Measurements from ENCODE around the gene MGME1.

Gene MGME1

GRCh38 chr20:18030020-18030419, 61.2 kb downstream of the MGME1 start:
- Histone ChIP-seq H3K79me2 (no peaks in the 10 kb centered on the region), H3K27me3 (ENCODE audit: control insufficient read depth, insufficient read depth, low read length) (no peaks in the 10 kb centered on the region), H3K4me3 (ENCODE audit: low read depth, low read length) (no peak overlapping the region), H3K9ac (no peak overlapping the region), H2AFZ (no peak overlapping the region), H3K36me3 (ENCODE audit: control insufficient read depth, insufficient read depth, low read length) (no peaks in the 10 kb centered on the region), H3K4me2 (ENCODE audit: low read length) (no peak overlapping the region), H3K9me3 (ENCODE audit: control insufficient read depth, low read length) (no peaks in the 10 kb centered on the region), H3K27ac (no peak overlapping the region), H3K4me1 (no peaks in the 10 kb centered on the region)
- TF ChIP-seq, protein P1, sequence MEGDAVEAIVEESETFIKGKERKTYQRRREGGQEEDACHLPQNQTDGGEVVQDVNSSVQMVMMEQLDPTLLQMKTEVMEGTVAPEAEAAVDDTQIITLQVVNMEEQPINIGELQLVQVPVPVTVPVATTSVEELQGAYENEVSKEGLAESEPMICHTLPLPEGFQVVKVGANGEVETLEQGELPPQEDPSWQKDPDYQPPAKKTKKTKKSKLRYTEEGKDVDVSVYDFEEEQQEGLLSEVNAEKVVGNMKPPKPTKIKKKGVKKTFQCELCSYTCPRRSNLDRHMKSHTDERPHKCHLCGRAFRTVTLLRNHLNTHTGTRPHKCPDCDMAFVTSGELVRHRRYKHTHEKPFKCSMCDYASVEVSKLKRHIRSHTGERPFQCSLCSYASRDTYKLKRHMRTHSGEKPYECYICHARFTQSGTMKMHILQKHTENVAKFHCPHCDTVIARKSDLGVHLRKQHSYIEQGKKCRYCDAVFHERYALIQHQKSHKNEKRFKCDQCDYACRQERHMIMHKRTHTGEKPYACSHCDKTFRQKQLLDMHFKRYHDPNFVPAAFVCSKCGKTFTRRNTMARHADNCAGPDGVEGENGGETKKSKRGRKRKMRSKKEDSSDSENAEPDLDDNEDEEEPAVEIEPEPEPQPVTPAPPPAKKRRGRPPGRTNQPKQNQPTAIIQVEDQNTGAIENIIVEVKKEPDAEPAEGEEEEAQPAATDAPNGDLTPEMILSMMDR (IDR thresholded peaks at IDR 0.05), result no peak

DNA sequence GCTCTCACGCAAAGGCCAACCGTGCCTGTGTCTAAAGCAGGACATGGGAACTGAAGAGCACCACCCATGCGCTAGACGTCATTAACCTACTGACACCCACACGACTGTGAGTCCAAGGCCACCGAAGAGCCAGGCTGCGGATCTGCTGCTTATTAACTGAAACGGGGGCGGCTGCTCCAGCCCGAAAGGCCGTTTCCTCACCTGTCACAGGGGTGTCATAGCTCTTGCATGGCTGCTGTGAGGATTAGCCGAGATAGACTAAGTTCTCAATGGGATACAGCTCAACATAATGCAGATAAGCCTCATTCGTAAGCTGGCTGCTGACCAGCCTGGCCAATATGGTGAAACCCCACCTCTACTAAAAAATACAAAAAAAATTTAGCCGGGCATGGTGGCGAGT, 62.2 kb downstream of the MGME1 start:
- H3K4me3 ChIP-seq (ENCODE audit: low read depth, low read length), result no peak overlapping the region
- H3K9me3 ChIP-seq (ENCODE audit: control insufficient read depth, low read length), result no peaks in the 10 kb centered on the region
- H3K4me2 ChIP-seq (ENCODE audit: low read length), result no peak overlapping the region
- H3K27ac ChIP-seq, result no peak overlapping the region
- no peaks in the 10 kb centered on the region for H3K27me3 ChIP-seq (ENCODE audit: control insufficient read depth, insufficient read depth, low read length)
- TF ChIP-seq, protein P1 (IDR thresholded peaks at IDR 0.05), result no peak
- no peaks in the 10 kb centered on the region for H3K36me3 ChIP-seq (ENCODE audit: control insufficient read depth, insufficient read depth, low read length)
- no peaks in the 10 kb centered on the region for H3K79me2 ChIP-seq
- H2AFZ ChIP-seq, result no peak overlapping the region
- H3K9ac ChIP-seq, result no peak overlapping the region
- no peaks in the 10 kb centered on the region for H3K4me1 ChIP-seq

DNA sequence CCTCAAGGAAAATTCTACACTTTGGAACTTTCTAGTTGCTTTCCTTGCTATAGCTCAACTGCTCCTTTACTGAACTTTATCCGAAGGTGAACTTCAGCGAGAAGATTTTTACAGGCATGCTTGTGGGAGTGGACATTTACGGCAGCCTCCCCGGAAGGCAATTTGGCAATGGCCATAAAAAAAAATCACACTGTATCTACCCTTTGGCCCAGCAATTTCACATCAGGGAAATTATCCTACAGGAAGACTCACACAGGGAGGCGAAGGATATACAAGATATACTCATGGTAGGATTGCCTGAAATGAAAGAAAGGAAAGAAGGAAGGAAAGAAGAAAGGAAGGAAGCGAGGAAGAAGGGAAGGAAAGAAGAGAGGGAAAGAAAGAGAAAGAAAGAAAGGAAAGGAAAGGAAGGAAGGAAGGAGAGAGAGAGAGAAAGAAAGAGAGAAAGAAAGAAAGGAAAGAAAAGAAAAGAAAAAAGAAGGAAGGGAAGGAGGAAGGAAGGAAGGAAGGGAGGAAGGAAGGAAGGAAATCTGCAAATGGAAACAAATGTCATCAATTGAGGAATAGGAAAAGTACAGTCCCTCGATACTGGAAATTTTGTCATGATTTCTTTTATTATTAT, 63.2 kb downstream of the MGME1 start:
- H2AFZ ChIP-seq, result no peak overlapping the region
- H3K27ac ChIP-seq, result no peak overlapping the region
- TF ChIP-seq, protein P1 (IDR thresholded peaks at IDR 0.05), result no peak

GRCh38 chr20:18032977-18033892, 64.4 kb downstream of the MGME1 start:
- Histone ChIP-seq H2AFZ (no peak overlapping the region), H3K4me1 (no peaks in the 10 kb centered on the region), H3K9ac (no peak overlapping the region), H3K9me3 (ENCODE audit: control insufficient read depth, low read length) (no peaks in the 10 kb centered on the region), H3K4me2 (ENCODE audit: low read length) (no peak overlapping the region), H3K4me3 (ENCODE audit: low read depth, low read length) (no peak overlapping the region), H3K36me3 (ENCODE audit: control insufficient read depth, insufficient read depth, low read length) (no peaks in the 10 kb centered on the region), H3K27me3 (ENCODE audit: control insufficient read depth, insufficient read depth, low read length) (no peaks in the 10 kb centered on the region), H3K27ac (no peak overlapping the region), H3K79me2 (no peaks in the 10 kb centered on the region)
- TF ChIP-seq, protein P1 (IDR thresholded peaks at IDR 0.05), result no peak

More for the DNA sequence above, 63.2 kb downstream of the MGME1 start:
- no peak overlapping the region for H3K4me3 ChIP-seq (ENCODE audit: low read depth, low read length)
- no peaks in the 10 kb centered on the region for H3K79me2 ChIP-seq
- no peaks in the 10 kb centered on the region for H3K9me3 ChIP-seq (ENCODE audit: control insufficient read depth, low read length)
- H3K27me3 ChIP-seq (ENCODE audit: control insufficient read depth, insufficient read depth, low read length), result no peaks in the 10 kb centered on the region
- no peaks in the 10 kb centered on the region for H3K36me3 ChIP-seq (ENCODE audit: control insufficient read depth, insufficient read depth, low read length)
- H3K4me2 ChIP-seq (ENCODE audit: low read length), result no peak overlapping the region
- H3K9ac ChIP-seq, result no peak overlapping the region
- H3K4me1 ChIP-seq, result no peaks in the 10 kb centered on the region
